ENCODE data around the gene CEP19.
"Not testable (repeated sequence)": the region's sequence is repeated elsewhere in the genome, so short reads cannot be mapped to it uniquely, and the experiment has no call there.

The CEP19 gene, protein sequence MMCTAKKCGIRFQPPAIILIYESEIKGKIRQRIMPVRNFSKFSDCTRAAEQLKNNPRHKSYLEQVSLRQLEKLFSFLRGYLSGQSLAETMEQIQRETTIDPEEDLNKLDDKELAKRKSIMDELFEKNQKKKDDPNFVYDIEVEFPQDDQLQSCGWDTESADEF

DNA sequence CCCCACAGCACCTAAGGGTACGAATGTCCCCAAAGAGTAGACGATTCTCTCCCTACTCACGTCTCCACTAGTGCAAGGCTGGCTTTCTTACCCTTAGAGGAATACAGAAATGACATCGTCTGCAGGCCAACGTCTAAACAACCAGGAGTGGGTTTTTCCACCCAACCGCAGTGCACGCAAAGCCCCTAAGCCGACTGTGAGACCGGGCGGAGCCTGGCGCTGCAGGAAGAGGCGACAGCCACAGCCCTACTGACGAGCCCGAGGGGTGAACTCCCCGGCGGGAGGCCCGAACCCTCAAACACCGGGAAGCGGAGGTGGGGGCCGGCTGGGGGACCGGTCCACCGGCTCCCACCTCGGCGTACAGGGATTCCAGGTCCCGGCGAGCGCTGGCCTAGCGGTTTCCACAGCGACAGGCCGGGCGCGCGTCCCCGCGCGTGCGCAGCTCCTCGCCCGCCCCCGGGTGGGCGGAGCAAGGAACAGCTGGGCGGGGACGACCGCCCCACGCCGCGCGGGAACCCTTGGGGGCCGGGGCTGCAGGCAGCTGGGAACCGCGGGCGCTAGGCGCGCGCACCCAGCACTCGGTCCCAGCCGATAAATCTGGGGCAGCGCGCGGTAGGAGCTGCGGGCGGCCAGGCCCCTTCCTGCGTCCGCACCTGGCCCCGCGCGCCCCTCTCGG, at the start of gene CEP19, which contains the start of gene PIGX:
Gene CEP19 (minus strand): TSS at position 413 of the 676 bp plus-strand sequence. CDS start 3,593 bp downstream, outside the sequence.
Gene PIGX (plus strand): TSS at position 540 of the 676 bp plus-strand sequence.
- DNase-seq: peak; percentile 98

GRCh38 chr3:196757876-196758739, 46.1 kb upstream of the CEP19 start:
- DNase-seq: no peak

GRCh38 chr3:196756732-196757131, 44.7 kb upstream of the CEP19 start:
- no peak for DNase-seq

GRCh38 chr3:196754091-196754981, 42.3 kb upstream of the CEP19 start:
- no peak for DNase-seq

DNA sequence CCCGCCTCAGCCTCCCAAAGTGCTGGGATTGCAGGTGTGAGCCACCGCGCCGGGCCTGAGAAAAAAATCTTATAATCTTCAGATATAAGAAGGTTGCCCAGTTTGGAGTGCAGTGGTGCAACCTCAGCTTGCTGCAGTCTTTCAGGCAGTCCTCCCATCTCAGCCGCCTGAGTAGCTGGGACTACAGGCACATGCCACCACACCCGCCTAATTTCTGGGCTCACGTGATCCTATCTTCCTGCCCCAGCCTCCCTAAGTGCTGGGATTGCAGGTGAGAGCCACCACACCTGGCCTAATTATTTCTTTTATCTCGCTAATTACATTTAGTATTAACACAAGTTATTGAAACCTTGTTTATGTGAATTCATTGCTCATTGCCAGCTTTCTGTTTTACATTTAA, 41.2 kb upstream of the CEP19 start:
- DNase-seq: no peak

DNA sequence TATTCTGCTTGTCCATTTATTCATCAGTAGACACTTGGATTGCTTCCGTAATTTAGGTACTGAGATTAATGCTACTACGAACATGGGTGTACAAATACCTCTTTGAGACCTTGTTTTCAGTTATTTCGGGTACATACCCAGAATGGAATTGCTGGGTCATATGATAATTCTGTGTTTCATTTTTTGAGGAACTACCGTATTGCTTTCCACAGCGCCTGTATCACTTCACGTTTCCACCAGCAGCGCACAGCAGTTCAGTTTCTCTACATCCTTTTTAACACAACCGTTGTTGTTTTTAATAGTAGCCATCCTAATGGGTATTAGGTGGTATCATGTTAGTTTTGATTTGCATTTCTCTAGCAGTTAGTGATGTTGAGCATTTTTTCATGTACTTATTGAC, 37.1 kb upstream of the CEP19 start:
- DNase-seq: no peak

- DNase-seq: not testable (repeated sequence)
These were observed 31.5 kb upstream of the CEP19 start for GRCh38 chr3:196743569-196743968.

- DNase-seq: no peak
These were observed 29.3 kb upstream of the CEP19 start for GRCh38 chr3:196741249-196741889.

DNA sequence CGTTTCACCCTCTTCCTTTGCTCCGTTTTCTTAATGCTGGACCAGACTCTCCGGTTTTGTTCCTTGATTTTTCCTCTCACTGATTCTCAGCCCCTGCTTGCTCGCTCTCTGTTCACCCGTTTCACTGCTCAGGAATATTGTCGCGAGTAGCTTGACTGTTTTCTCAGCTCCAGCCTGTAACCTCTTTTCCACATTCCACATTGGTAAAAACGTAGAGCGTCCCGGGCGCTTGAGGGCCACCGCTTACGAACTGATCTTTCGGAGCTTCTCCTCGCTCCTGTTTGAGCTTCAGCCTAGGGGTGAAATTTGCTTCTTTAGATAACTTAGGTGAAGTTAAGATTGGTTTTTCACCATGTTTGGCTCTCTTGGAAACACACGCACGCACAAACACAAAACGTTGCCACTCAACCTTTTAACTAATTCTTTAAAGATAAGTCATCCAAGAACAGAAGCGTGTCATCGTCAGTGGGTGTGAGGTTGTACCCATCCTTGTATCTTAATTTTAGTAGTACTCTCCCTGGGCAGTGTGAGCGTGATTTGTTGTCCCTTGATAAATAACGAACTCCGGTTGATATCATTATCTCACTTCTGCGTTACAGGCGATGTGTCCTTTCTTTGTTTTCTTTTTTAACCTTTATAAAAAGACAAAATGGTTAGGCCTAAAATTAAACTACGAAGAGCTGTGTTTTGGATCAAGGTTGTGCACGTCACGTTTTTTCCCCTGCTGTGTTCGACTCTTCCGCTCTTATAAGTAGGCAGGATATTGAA, 28.6 kb upstream of the CEP19 start:
- peak; percentile 62 for DNase-seq

DNA sequence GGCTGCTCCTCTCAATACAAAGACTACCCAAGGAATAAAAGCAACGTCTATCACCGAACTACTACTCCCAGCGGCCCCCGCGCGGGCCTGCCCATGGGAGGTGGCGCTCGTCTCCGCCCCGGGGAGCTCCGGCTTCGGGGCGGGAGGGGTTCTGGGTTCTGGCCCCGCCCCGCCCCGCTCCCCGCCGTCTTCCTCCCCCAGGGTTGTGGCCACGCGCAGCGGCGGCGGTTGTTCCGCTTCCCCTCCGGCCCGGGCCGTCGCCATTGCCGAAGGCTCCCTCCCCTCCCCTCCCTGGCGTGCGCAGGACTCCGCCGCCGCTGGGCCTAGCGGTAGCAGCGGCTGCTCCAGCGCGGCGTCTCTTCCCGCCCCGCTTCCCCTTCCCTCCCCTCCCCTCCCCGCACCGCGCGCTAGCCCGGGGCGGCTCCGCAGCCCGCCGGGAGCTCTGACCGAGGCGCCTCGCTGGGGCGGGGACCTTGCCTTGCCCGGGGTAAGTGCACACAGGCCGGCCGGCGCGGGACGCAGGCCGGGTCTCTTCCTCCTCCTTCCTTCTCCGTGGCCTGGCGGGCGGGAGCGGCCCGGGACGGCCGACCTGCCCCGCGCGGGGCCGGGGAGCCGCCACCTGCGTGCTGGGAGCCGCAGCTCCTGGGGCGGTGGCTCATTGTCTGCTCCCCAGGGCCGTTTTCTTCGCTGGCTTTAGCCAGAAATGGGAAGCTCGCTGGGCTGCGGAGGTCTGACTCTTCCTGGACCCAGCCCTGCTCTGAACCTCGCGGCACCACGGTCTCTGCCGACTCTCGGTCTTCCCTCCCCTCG, 27.8 kb upstream of the CEP19 start, which contains the start of gene PAK2:
Gene PAK2 (plus strand): TSS at position 187 of the 810 bp plus-strand sequence. CDS start 42,790 bp downstream, outside the sequence.
- DNase-seq: peak; percentile 97

DNA sequence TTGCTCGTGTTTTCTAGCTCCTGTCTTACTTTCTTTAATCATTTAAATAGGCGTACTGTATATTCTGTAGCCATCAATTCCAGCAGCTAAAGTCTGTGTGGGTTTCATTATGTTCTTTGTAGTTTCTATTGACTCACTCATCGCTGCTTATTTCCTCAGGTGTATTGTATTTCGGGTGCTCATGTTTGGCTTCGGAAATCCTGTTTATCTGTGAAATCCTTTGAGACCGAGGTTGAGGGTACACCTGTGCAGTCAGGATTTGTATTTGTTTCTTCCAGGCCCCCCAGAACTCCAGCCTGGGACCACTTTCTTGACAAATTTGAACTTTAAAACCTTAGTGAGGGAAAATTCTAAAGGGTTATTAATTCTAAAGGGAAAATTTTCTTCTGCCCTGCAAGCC, 25.6 kb upstream of the CEP19 start:
- no peak for DNase-seq

GRCh38 chr3:196736670-196737374, 24.8 kb upstream of the CEP19 start:
- DNase-seq: no peak

DNA sequence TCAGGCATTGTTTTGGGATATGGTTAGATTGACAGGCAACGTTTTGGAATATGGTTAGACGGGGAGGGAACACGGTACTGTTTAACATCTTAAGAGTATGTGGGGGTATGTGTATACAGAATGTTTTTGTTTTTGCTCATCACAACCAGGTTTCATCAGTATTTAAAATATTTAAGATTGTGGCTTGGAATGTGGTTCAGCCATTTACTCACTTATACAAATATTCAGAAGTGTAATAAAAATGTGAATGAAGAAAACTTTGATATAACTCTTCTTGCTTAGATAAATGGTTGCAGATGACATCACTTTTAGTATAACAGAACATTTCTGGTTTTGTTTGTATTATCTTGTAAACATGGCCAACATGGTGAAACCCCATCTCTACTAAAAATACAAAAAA, 23.7 kb upstream of the CEP19 start:
- DNase-seq: no peak

GRCh38 chr3:196726788-196727675, 15.0 kb upstream of the CEP19 start:
- DNase-seq: no peak

DNA sequence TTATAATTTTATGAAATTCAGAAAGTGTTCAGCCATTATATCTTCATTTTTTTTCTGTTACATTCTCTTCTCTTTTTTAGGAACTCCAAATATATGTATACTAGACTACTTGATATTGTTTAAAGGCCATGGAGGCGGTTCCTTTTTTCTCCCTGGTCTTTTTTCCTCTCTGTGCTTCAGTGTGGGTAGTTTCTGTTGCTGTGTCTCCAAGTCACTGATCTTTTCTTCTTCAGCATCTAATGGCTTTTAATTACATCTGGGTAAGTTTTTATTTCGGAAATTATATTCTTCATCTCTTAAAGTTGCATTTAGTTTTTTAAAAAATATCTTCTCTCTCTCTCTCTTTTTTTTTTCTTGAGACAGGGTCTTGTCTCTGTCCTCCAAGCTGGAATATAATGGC, 9.0 kb upstream of the CEP19 start:
- DNase-seq: no peak

- DNase-seq: not testable (repeated sequence)
These were observed 5.1 kb upstream of the CEP19 start for GRCh38 chr3:196717162-196717561.

- DNase-seq: peak; percentile 57
These were observed 714 bp upstream of the CEP19 start for GRCh38 chr3:196712514-196713413.
